ENCODE results near the gene ZC3H12A. TPM values are rescaled to one million over a fixed set of nuclear protein-coding genes. Genes with fewer than 3 reads are reported as not detected.
A peak's percentile ranks its signal among the peaks of the same experiment; 100 is the strongest.

The ZC3H12A gene
- total RNA-seq, 5 donors from 2014 or later (not counting 1 experiment from before 2014, with no cell fraction given): 49.5 to 131 (median 53.5) TPM

GRCh38 chr1:37482796-37483744, 8.7 kb downstream of the ZC3H12A start:
- 94% methylated on average over 21 of the region's 29 CpGs for WGBS (ENCODE audit: insufficient coverage)
- DNase-seq: peak in 1 of 35 experiments; percentile 7
- peaks cover 16 to 52% of the 10 kb centered on the region in 2 experiments for H3K4me1 ChIP-seq (ENCODE audit: control insufficient read depth in 1 of 2, extremely low read depth in 1 of 2, insufficient read depth in 2 of 2, low read length in 2 of 2)

GRCh38 chr1:37483785-37484184, 9.4 kb downstream of the ZC3H12A start:
- POLR2A ChIA-PET: no interaction called here
- H3K27me3 Mint-ChIP-seq: no peaks in the 10 kb centered on the region
- no peak overlapping the region for H3K4me3 Mint-ChIP-seq
- Histone ChIP-seq H3K36me3 (ENCODE audit: control insufficient read depth in 2 of 2, extremely low read depth in 1 of 2, insufficient read depth in 1 of 2, low read length in 1 of 2) (peaks cover 16 to 59% of the 10 kb centered on the region in 2 donors), H3K27me3 (replicated peaks in 1 of 2; ENCODE audit: control insufficient read depth in 2 of 2, extremely low read depth in 1 of 2, insufficient read depth in 2 of 2, low read length in 1 of 2) (no peaks in the 10 kb centered on the region), H3K4me3 (ENCODE audit: control insufficient read depth in 1 of 2, extremely low read depth in 1 of 2, low read length in 1 of 2) (no peak overlapping the region), H3K27ac (ENCODE audit: low read length) (no peak overlapping the region), H3K4me1 (ENCODE audit: control insufficient read depth in 1 of 2, extremely low read depth in 1 of 2, insufficient read depth in 2 of 2, low read length in 2 of 2) (peaks cover 10 to 45% of the 10 kb centered on the region in 2 experiments), H3K9me3 (no peaks in the 10 kb centered on the region)
- CTCF ChIA-PET: interaction anchor here (1.1 to 1.7 kb wide), 2 partner anchors 25 to 208 kb away, joined by 3 to 4 read pairs; partner anchors contain the start of gene CDCA8 (in 1 of the 2)
- H3K9me3 Mint-ChIP-seq: no peaks in the 10 kb centered on the region
- no peak for ATAC-seq (replicated peaks in 1 of 4)
- peak overlapping the region in 1 of 2 donors; percentile 84 for H3K27ac Mint-ChIP-seq
- H3K36me3 Mint-ChIP-seq: peaks cover 27% of the 10 kb centered on the region
- WGBS (ENCODE audit: insufficient coverage): 86% methylated on average over 10 of the region's 15 CpGs
- peak in 1 of 35 experiments; percentile 16 for DNase-seq
- peaks cover 44 to 47% (median 46%) of the 10 kb centered on the region in 3 donors for H3K4me1 Mint-ChIP-seq

More at GRCh38 chr1:37482796-37483744, 8.7 kb downstream of the ZC3H12A start:
- peaks cover 16 to 61% of the 10 kb centered on the region in 2 donors for H3K36me3 ChIP-seq (ENCODE audit: control insufficient read depth in 2 of 2, extremely low read depth in 1 of 2, insufficient read depth in 1 of 2, low read length in 1 of 2)
- Mint-ChIP-seq H3K4me1 (peaks cover 50 to 53% (median 53%) of the 10 kb centered on the region in 3 donors), H3K36me3 (peaks cover 33% of the 10 kb centered on the region), H3K9me3 (no peaks in the 10 kb centered on the region), H3K27ac (peak overlapping the region; percentile 55 to 74), H3K4me3 (peak overlapping the region in 2 of 3 donors; percentile 13), H3K27me3 (no peaks in the 10 kb centered on the region)
- H3K4me3 ChIP-seq (ENCODE audit: control insufficient read depth in 1 of 2, extremely low read depth in 1 of 2, low read length in 1 of 2): no peak overlapping the region
- ChIA-PET POLR2A (no interaction called here), CTCF (interaction anchor here (0.5 to 1.1 kb wide), 2 partner anchors 24 to 209 kb away, joined by 3 to 4 read pairs; partner anchors contain the start of gene CDCA8 (in 1 of the 2))
- no peak overlapping the region for H3K27ac ChIP-seq (ENCODE audit: low read length)
- ATAC-seq (replicated peaks in 1 of 4): no peak
- H3K27me3 ChIP-seq (replicated peaks in 1 of 2; ENCODE audit: control insufficient read depth in 2 of 2, extremely low read depth in 1 of 2, insufficient read depth in 2 of 2, low read length in 1 of 2): no peaks in the 10 kb centered on the region
- H3K9me3 ChIP-seq: no peaks in the 10 kb centered on the region

GRCh38 chr1:37484325-37485051, 10.1 kb downstream of the ZC3H12A start:
- DNase-seq (peak in 2 of 35 experiments; percentile 6 to 11), ATAC-seq (replicated peaks in 1 of 4) (no peak)
- Histone ChIP-seq H3K27me3 (replicated peaks in 1 of 2; ENCODE audit: control insufficient read depth in 2 of 2, extremely low read depth in 1 of 2, insufficient read depth in 2 of 2, low read length in 1 of 2) (no peaks in the 10 kb centered on the region), H3K27ac (ENCODE audit: low read length) (no peak overlapping the region), H3K4me3 (ENCODE audit: control insufficient read depth in 1 of 2, extremely low read depth in 1 of 2, low read length in 1 of 2) (no peak overlapping the region), H3K36me3 (ENCODE audit: control insufficient read depth in 2 of 2, extremely low read depth in 1 of 2, insufficient read depth in 1 of 2, low read length in 1 of 2) (peaks cover 16 to 64% of the 10 kb centered on the region in 2 donors), H3K4me1 (ENCODE audit: control insufficient read depth in 1 of 2, extremely low read depth in 1 of 2, insufficient read depth in 2 of 2, low read length in 2 of 2) (peaks cover 7 to 38% of the 10 kb centered on the region in 2 experiments), H3K9me3 (no peaks in the 10 kb centered on the region)
- Mint-ChIP-seq H3K9me3 (no peaks in the 10 kb centered on the region), H3K4me1 (peaks cover 39 to 43% (median 39%) of the 10 kb centered on the region in 3 donors), H3K36me3 (peaks cover 21% of the 10 kb centered on the region), H3K27me3 (no peaks in the 10 kb centered on the region), H3K27ac (peak overlapping the region; percentile 58 to 84), H3K4me3 (peak overlapping the region in 1 of 3 donors; percentile 13)
- no CpG with 5 or more reads among the region's 7 CpGs for WGBS (ENCODE audit: insufficient coverage)
- ChIA-PET POLR2A (interaction anchor here in 1 of 2 donors (1.5 kb wide), 1 partner anchor 9 kb away, joined by 6 read pairs; no protein-coding TSS in a partner anchor), CTCF (interaction anchor here (0.6 to 1.7 kb wide), 3 partner anchors 9 to 119 kb away, joined by 3 to 4 read pairs (median 4); no protein-coding TSS in a partner anchor)

GRCh38 chr1:37485902-37486679, 11.7 kb downstream of the ZC3H12A start:
- H3K4me3 Mint-ChIP-seq: no peak overlapping the region
- H3K27ac Mint-ChIP-seq: peak overlapping the region; percentile 84 to 86
- WGBS (ENCODE audit: insufficient coverage): no CpG with 5 or more reads among the region's 6 CpGs
- ChIA-PET POLR2A (interaction anchor here (0.8 to 1.5 kb wide), 4 partner anchors 11 to 32 kb away, joined by 3 to 6 read pairs (median 3); no protein-coding TSS in a partner anchor), CTCF (interaction anchor here (0.8 to 3.1 kb wide), 11 partner anchors 9 to 203 kb away, joined by 3 to 35 read pairs (median 9); partner anchors contain the start of genes MEAF6 (in 1 of the 2) and ZC3H12A (in 1 of the 2))
- H3K36me3 Mint-ChIP-seq: peaks cover 26% of the 10 kb centered on the region
- DNase-seq (peak in 1 of 35 experiments; percentile 16), ATAC-seq (replicated peaks in 1 of 4) (no peak)
- peaks cover 19 to 63% of the 10 kb centered on the region in 2 donors for H3K36me3 ChIP-seq (ENCODE audit: control insufficient read depth in 2 of 2, extremely low read depth in 1 of 2, insufficient read depth in 1 of 2, low read length in 1 of 2)
- H3K27me3 Mint-ChIP-seq: no peaks in the 10 kb centered on the region
- H3K4me1 Mint-ChIP-seq: peaks cover 26 to 35% (median 27%) of the 10 kb centered on the region in 3 donors
- no peaks in the 10 kb centered on the region for H3K9me3 Mint-ChIP-seq
- H3K4me3 ChIP-seq (ENCODE audit: control insufficient read depth in 1 of 2, extremely low read depth in 1 of 2, low read length in 1 of 2): no peak overlapping the region
- H3K4me1 ChIP-seq (ENCODE audit: control insufficient read depth in 1 of 2, extremely low read depth in 1 of 2, insufficient read depth in 2 of 2, low read length in 2 of 2): peaks cover 5 to 22% of the 10 kb centered on the region in 2 experiments
- peak overlapping the region; percentile 36 for H3K27ac ChIP-seq (ENCODE audit: low read length)
- no peaks in the 10 kb centered on the region for H3K9me3 ChIP-seq
- H3K27me3 ChIP-seq (replicated peaks in 1 of 2; ENCODE audit: control insufficient read depth in 2 of 2, extremely low read depth in 1 of 2, insufficient read depth in 2 of 2, low read length in 1 of 2): no peaks in the 10 kb centered on the region

GRCh38 chr1:37486680-37487618, 12.6 kb downstream of the ZC3H12A start:
- Histone ChIP-seq H3K9me3 (no peaks in the 10 kb centered on the region), H3K4me3 (ENCODE audit: control insufficient read depth in 1 of 2, extremely low read depth in 1 of 2, low read length in 1 of 2) (no peak overlapping the region), H3K27me3 (replicated peaks in 1 of 2; ENCODE audit: control insufficient read depth in 2 of 2, extremely low read depth in 1 of 2, insufficient read depth in 2 of 2, low read length in 1 of 2) (no peaks in the 10 kb centered on the region), H3K4me1 (ENCODE audit: control insufficient read depth in 1 of 2, extremely low read depth in 1 of 2, insufficient read depth in 2 of 2, low read length in 2 of 2) (peaks cover 5 to 13% of the 10 kb centered on the region in 2 experiments), H3K27ac (ENCODE audit: low read length) (peak overlapping the region; percentile 36), H3K36me3 (ENCODE audit: control insufficient read depth in 2 of 2, extremely low read depth in 1 of 2, insufficient read depth in 1 of 2, low read length in 1 of 2) (peaks cover 18 to 62% of the 10 kb centered on the region in 2 donors)
- H3K36me3 Mint-ChIP-seq: peaks cover 20% of the 10 kb centered on the region
- 0% methylated on average over 5 of the region's 10 CpGs for WGBS (ENCODE audit: insufficient coverage)
- H3K4me3 Mint-ChIP-seq: peak overlapping the region in 1 of 3 donors; percentile 15
- no peaks in the 10 kb centered on the region for H3K9me3 Mint-ChIP-seq
- DNase-seq: peak; percentile 31 to 89 (median 71)
- peak; percentile 56 to 84 (median 71) for ATAC-seq (replicated peaks in 1 of 4)
- H3K4me1 Mint-ChIP-seq: peaks cover 18 to 28% (median 18%) of the 10 kb centered on the region in 3 donors
- no peaks in the 10 kb centered on the region for H3K27me3 Mint-ChIP-seq
- POLR2A ChIA-PET: interaction anchor here (0.6 to 1.3 kb wide), 8 partner anchors 8 to 1193 kb away, joined by 3 to 8 read pairs (median 4); no protein-coding TSS in a partner anchor
- peak overlapping the region; percentile 84 to 86 for H3K27ac Mint-ChIP-seq
- CTCF ChIA-PET: interaction anchor here (0.6 to 3.1 kb wide), 24 partner anchors 8 to 202 kb away, joined by 3 to 35 read pairs (median 6); partner anchors contain the start of genes MEAF6 (in 1 of the 2) and ZC3H12A (in 1 of the 2)

Data from T-cell (primary cell).